Spinal cord (tissue), 10 donors: Measurements from ENCODE around the gene KRT15. TPM values are rescaled to one million over a fixed set of nuclear protein-coding genes. Genes with fewer than 3 reads are reported as not detected.
A peak's percentile ranks its signal among the peaks of the same experiment; 100 is the strongest.

Experiments used
- DNase-seq, 6 donors: peaks; one replicate each; pipeline versions ENCODE4 v3.0.0 to v3.0.0-alpha.2; 2013 to 2015; ENCODE audit warnings: low spot score in 6 of 6, low read depth in 4 of 6
- H3K27ac ChIP-seq: one replicate; pipeline ENCODE4 v1.5.1; 2013; ENCODE audit warnings: low read depth, low read length, control low read depth
- H3K27me3 ChIP-seq: one replicate; pipeline ENCODE4 v1.6.1; 2013; ENCODE audit warnings: low read length; ENCODE audit not compliant: control insufficient read depth, insufficient read depth
- H3K36me3 ChIP-seq: one replicate; pipeline ENCODE4 v1.6.1; 2013; ENCODE audit warnings: low read length; ENCODE audit not compliant: control insufficient read depth, insufficient read depth
- H3K4me1 ChIP-seq: one replicate; pipeline ENCODE4 v1.6.1; 2013; ENCODE audit warnings: low read length; ENCODE audit not compliant: control insufficient read depth, insufficient read depth
- H3K4me3 ChIP-seq: one replicate; pipeline ENCODE4 v1.5.1; 2013; ENCODE audit warnings: low read depth, low read length, control low read depth
- H3K9me3 ChIP-seq: one replicate; pipeline ENCODE4 v1.6.1; 2013; ENCODE audit warnings: low read length; ENCODE audit not compliant: control insufficient read depth, insufficient read depth
- WGBS: methylation state at CpG from one replicate; pipeline ENCODE4 v1.1.5; 2013; ENCODE audit warnings: missing lambda C conversion rate; ENCODE audit not compliant: insufficient coverage; 5-methylcytosine and 5-hydroxymethylcytosine counted together
- polyA plus RNA-seq, 2 donors: library from polyadenylated mRNA; unstranded; fragments of 120-200 nt; gene quantifications; one replicate each; pipeline ENCODE4 v1.2.1, GENCODE V29; 2013; ENCODE audit not compliant: insufficient read length in 2 of 2
- total RNA-seq, 2 donors: library from RNA; depleted of rRNA in 1 of 2; stranded (reverse); fragments of 120-200 nt in 1 of 2; fragments of >200 nt in 1 of 2; gene quantifications; one replicate each; pipeline versions ENCODE4 v1.2.3 to v1.2.4, GENCODE V29; 2013 to 2014
- donor health status: healthy.

Gene KRT15
- total and polyA plus RNA-seq, 4 donors = 0.18 to 0.29 (median 0.22) TPM; not detected in 1

DNA sequence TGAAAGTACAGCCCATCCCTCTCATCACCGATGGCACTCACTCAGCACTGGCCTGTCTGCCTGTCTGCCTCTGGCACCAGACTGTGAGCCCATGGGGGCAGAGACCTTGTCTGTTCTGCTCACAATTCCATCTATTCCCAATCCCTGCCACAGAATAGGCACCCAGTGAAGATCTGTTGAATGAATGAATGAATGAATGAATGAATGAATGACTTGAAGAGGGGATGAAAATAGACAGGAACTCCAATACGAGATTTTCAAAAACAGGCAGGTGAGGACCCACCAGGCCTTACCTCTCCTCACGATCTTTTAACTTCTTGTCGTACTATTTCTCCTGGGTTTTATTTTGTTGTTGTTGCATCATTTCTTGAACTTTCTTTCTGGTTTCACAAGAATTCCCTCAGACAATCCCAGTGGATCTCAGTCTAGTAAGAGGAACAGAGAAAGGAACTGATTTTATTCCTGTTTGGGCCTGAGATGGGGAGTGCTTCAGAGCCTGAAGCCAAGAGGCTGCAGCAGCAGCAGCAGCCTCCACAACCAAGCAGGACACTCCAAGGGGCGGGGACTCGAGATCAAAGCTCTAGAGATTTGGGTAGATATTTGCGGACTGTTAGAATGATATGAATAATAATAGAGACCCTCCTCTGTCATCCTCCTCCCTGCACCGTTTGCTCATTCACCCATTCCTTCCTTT lies 35.4 kb upstream of the KRT15 start:
- WGBS = 90% methylated on average over 2 of the region's 8 CpGs
- Histone ChIP-seq H3K27me3 (no peaks in the 10 kb centered on the region), H3K9me3 (no peaks in the 10 kb centered on the region), H3K27ac (no peak overlapping the region), H3K4me3 (no peak overlapping the region), H3K36me3 (no peaks in the 10 kb centered on the region), H3K4me1 (peaks cover 8% of the 10 kb centered on the region)
- DNase-seq = no peak

DNA sequence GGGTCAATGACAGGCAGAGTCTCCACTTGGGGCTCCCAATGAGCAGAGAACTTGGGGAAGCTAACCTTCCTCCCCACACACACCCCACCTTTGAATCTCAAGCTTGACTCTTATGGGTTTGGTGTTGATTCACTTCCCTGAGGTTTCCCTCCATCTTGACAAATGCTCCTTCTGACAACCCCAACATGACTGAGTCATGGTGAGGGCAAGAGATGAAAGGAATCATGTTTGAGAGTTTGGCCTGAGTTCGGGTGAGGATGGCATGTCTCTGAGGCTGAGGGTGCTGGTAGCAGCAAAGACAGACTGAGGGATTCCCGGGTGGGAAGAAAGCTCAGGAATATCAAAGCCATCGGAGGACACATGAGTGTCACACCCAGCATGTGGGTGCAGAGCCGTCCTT lies 34.5 kb upstream of the KRT15 start:
- peaks cover 17% of the 10 kb centered on the region for H3K4me1 ChIP-seq
- H3K36me3 ChIP-seq = no peaks in the 10 kb centered on the region
- no peaks in the 10 kb centered on the region for H3K9me3 ChIP-seq
- H3K4me3 ChIP-seq = no peak overlapping the region
- no peaks in the 10 kb centered on the region for H3K27me3 ChIP-seq
- no peak for DNase-seq
- WGBS = 72% methylated on average over 4 of the region's 4 CpGs
- H3K27ac ChIP-seq = no peak overlapping the region

GRCh38 chr17:41552455-41552854 lies 33.8 kb upstream of the KRT15 start:
- no peak for DNase-seq
- peaks cover 24% of the 10 kb centered on the region for H3K4me1 ChIP-seq
- no peaks in the 10 kb centered on the region for H3K9me3 ChIP-seq
- H3K27ac ChIP-seq = no peak overlapping the region
- WGBS = 91% methylated on average over 5 of the region's 5 CpGs
- H3K36me3 ChIP-seq = no peaks in the 10 kb centered on the region
- H3K4me3 ChIP-seq = no peak overlapping the region
- H3K27me3 ChIP-seq = no peaks in the 10 kb centered on the region

GRCh38 chr17:41551365-41551764 lies 32.7 kb upstream of the KRT15 start:
- no peaks in the 10 kb centered on the region for H3K27me3 ChIP-seq
- no peak overlapping the region for H3K27ac ChIP-seq
- 73% methylated on average over 3 of the region's 5 CpGs for WGBS
- H3K4me1 ChIP-seq = peaks cover 26% of the 10 kb centered on the region
- no peaks in the 10 kb centered on the region for H3K36me3 ChIP-seq
- H3K4me3 ChIP-seq = no peak overlapping the region
- DNase-seq = no peak
- no peaks in the 10 kb centered on the region for H3K9me3 ChIP-seq

DNA sequence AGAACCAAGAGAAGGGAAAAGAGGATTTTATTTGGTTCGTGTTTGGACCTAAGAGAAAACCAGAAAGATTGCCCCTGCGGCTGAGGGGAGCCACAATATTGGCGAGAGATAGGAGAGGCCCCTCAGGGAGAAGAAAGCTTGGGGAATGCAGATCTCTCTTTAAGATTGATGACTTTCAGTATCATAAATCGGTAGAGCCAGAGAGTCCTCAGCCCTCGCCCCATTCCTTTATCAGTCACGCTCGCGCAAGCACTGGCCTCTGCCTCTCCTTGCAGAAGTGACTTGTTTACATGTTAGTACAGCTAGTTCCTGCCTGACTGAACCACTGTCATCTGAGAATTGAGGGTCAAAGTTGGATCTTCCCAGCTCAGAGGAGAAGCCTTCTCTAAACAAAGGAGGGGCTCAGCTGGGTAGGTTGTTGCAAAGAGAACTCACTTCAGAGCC lies 30.9 kb upstream of the KRT15 start:
- H3K9me3 ChIP-seq = no peaks in the 10 kb centered on the region
- no peak for DNase-seq
- peaks cover 28% of the 10 kb centered on the region for H3K4me1 ChIP-seq
- no peak overlapping the region for H3K4me3 ChIP-seq
- no peak overlapping the region for H3K27ac ChIP-seq
- H3K36me3 ChIP-seq = no peaks in the 10 kb centered on the region
- 73% methylated on average over 8 of the region's 8 CpGs for WGBS
- H3K27me3 ChIP-seq = no peaks in the 10 kb centered on the region

GRCh38 chr17:41548844-41549595 lies 30.3 kb upstream of the KRT15 start:
- Histone ChIP-seq H3K36me3 (no peaks in the 10 kb centered on the region), H3K27ac (peak overlapping the region; percentile 0), H3K27me3 (no peaks in the 10 kb centered on the region), H3K4me3 (no peak overlapping the region), H3K4me1 (peaks cover 33% of the 10 kb centered on the region), H3K9me3 (no peaks in the 10 kb centered on the region)
- peak; percentile 52 to 96 (median 75) for DNase-seq
- WGBS = 2% methylated on average over 17 of the region's 25 CpGs

DNA sequence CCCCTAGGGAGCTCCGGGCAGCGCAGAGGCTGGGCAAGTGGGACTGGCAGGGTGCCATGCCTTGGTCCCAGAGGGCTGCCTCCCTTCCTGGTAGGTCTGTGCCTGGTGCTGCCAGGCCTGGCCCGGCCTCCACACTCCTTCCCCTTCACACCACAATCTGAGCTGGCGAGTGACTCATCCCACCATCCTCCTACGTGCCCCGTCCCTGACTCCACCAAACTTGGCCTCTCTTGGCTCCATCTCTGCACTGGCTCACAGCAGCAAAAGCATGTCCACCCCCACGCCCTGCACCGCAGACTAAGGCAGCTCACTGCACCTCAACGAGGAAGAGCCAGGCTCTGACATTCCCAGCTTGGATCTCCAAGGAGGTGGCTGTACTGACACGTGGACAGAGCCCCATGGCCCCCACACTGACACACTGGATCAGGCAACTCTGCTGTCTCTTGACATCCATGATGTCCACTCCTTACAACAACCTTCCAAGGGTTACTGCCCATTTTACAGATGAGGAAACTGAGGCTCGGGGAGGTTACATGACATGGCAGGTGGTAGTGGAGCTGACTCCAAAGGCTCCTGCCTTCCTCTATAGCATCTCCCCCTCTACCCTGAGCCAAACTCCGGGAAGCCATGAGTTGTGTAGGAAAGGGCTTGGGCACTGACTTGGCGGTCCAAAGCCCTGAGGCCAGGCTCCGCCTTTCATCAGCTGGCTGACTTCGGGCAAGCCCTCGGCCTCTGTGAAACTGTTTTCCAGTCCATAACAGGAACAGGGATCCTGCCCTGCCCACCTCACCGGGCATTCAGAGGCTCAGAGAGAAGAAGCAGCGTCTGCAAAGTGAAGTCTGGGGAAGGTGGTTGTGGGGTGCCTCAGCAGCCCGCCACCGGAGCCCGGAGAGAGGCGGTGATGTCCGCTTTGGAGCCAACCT lies 29.5 kb upstream of the KRT15 start:
- DNase-seq = no peak

DNA sequence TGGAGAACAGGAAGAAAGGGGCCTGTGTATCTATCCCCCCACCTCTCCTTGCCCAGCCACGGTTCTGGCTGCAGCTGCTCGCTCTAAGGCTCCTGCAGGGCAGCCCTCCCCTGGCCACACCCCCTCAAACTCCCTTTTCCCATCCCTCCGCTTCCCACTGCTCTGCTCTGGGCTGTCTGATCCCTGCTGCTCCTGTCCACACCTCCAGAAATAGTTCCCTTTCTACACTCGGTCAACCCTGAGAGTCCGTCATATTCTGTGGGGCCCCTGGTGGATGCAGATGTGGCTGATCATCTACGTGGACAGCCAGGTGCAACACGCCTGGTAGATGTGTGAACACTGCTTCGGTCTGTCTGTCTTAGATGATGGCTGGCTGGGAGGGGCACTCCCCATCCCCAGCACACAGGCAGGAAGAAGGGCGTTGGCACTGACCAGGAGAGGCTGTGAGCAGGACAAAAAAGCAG lies 28.7 kb upstream of the KRT15 start:
- no peak for DNase-seq
- Histone ChIP-seq H3K27ac (no peak overlapping the region), H3K4me1 (peaks cover 33% of the 10 kb centered on the region), H3K4me3 (no peak overlapping the region), H3K36me3 (no peaks in the 10 kb centered on the region), H3K9me3 (no peaks in the 10 kb centered on the region), H3K27me3 (no peaks in the 10 kb centered on the region)
- 68% methylated on average over 7 of the region's 9 CpGs for WGBS

More for the DNA sequence above, 29.5 kb upstream of the KRT15 start:
- H3K4me1 ChIP-seq = peaks cover 33% of the 10 kb centered on the region
- H3K36me3 ChIP-seq = no peaks in the 10 kb centered on the region
- peak overlapping the region; percentile 0 for H3K27ac ChIP-seq
- no peaks in the 10 kb centered on the region for H3K27me3 ChIP-seq
- no peak overlapping the region for H3K4me3 ChIP-seq
- H3K9me3 ChIP-seq = no peaks in the 10 kb centered on the region
- 54% methylated on average over 18 of the region's 23 CpGs for WGBS

GRCh38 chr17:41546819-41547218 lies 28.1 kb upstream of the KRT15 start:
- peaks cover 33% of the 10 kb centered on the region for H3K4me1 ChIP-seq
- no peaks in the 10 kb centered on the region for H3K27me3 ChIP-seq
- no peak overlapping the region for H3K4me3 ChIP-seq

More at GRCh38 chr17:41546819-41547218, 28.1 kb upstream of the KRT15 start:
- Histone ChIP-seq H3K27ac (no peak overlapping the region), H3K9me3 (no peaks in the 10 kb centered on the region), H3K36me3 (no peaks in the 10 kb centered on the region)
- DNase-seq = no peak
- WGBS = no CpG with 5 or more reads among the region's 3 CpGs
